HG02763 (cell line): ENCODE results near the gene MS4A7.

Experiments
- ATAC-seq: cut with Tn5 transposase; IDR thresholded peaks from one replicate; pipeline ENCODE4 v1.9.1; 2021; ENCODE audit warnings: mild to moderate bottlenecking, moderate library complexity; ENCODE audit not compliant: unreplicated experiment

MS4A7 gene

DNA sequence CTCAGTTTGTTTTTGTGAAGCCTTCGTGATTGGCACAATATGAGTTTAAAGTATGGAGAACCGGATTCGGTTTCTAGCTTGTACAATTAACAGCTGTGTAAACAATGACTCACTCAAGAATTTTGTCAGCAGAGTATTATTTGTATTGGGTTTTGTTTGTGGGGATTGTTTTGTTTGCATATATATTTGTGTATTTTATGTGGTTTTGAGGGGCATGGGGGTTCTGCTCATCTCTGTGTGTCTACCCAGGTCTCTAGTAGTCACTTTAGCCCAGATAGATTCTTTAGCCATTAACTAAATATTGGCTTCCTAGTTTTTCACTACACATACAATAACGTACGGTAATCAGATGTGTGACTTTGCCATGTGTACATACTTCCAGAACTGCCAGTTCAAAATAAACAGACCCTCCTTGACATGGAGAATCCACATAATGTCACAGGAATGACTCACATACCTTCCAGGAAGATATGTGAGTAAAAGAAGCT, 7.5 kb upstream of the MS4A7 start:
- ATAC-seq, result no peak

- ATAC-seq, result no peak
Measured at GRCh38 chr11:60371386-60371785, 6.9 kb upstream of the MS4A7 start.

DNA sequence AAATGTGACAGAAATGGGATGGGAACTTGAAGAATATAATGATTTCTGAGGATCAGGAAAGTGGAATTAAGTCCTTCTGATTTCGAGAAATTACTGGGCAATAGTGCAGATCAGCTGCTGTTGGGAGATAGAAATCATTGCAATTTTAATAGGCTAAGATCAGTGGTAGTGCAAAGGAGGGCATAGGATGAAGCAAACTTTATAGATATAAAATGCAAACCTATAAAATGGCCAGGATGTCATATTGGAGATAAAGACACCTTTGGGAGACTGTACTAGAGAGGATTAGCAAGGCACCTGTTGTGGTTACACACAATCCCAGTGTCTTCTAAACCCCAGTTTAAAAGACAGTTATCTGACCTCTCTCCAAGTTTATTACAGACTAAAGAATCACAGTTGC, 6.5 kb upstream of the MS4A7 start:
- no peak for ATAC-seq

- ATAC-seq, result no peak
Measured at GRCh38 chr11:60372767-60373166, 5.6 kb upstream of the MS4A7 start.

GRCh38 chr11:60375316-60375715, 3.0 kb upstream of the MS4A7 start:
- no peak for ATAC-seq

GRCh38 chr11:60376601-60377000, 1.7 kb upstream of the MS4A7 start:
- no peak for ATAC-seq

GRCh38 chr11:60377401-60378136, 763 bp upstream of the MS4A7 start:
- no peak for ATAC-seq

GRCh38 chr11:60389279-60389910, 11.1 kb downstream of the MS4A7 start:
- peak; percentile 85 for ATAC-seq

DNA sequence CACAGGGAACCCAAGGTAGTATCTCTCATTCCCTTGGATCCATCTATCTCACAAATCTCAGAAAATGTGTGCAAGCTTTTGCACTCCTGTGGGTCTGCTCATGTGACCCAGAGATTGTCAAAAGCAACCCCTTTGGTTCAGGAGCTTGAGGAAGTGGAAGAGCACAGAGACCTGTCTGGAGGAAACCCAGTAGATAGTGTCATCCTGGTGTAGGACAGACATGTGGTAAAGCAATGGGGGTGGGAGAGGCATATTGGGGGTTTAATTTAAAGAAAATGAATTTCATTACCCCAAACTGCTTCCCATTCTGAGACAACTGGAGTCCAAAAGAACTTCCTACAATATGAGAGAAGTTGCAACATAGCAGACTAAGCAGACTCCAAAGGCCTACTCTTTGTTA, 12.1 kb downstream of the MS4A7 start:
- no peak for ATAC-seq

DNA sequence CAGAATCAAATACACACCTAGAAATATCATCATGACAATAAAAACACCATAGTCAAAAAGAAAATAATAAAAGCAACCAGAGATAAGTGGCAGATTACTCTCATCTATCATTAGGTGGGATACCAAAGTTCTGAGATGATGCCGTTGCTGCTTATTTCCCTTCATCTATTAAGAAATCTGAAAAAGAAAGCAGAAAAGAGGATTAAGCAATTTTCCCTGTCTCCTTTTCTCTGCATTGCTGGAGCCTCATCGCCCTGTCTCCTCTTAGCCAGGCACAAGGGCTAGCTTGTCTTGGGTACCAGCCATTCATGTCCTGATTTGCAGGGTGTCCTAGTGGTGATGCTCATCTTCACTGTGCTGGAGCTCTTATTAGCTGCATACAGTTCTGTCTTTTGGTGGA, 14.0 kb downstream of the MS4A7 start:
- ATAC-seq, result no peak

DNA sequence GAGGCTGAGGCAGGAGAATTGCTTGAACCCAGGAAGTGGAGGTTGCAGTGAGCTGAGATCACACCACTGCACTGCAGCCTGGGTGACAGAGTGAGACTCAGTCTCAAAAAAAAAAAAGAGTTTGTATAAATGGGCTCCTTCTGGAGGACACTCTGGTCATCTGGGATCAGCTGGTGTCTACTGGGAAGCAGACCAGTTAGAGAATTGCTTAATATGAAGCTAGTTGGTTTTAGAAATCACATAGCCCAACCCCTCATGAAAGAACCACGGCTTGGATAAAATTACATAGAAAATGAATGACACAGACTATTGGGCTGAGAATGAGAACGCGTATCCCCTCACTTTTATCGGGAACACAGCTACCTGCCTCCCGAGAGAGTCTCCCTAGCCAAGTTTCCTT, 14.7 kb downstream of the MS4A7 start:
- no peak for ATAC-seq

DNA sequence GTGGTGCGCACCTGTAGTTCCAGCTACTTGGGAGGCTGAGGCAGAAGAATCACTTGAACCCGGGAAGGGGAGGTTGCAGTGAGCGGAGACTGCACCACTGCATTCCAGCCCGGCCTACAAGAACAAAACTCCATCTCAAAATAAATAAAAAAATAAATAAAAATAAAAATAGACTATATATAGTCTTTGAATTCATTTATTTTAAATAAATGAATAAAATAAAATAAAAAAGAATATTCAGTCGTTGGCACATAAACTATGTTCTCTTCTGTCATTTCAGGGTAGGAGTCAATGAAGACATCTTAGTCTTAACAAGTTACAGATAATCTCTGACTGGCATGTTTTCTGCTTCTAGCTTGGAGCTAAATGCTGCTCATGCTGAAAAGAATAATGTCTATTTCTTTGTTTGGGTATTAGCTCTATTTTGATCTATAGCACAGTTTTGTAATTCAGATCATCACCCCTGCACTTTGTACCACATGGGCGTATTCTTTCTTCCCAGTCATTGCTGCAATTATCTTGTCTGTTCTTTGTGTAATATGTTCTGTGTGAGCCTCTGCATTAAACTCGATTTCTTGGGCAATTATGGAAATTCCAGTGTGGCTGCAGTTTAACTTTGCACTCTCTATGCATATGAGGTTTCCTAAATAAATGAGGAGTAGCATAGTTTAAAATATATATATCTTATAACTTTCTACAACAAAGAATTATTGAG, 16.5 kb downstream of the MS4A7 start:
- ATAC-seq, result no peak

GRCh38 chr11:60396382-60396781, 18.1 kb downstream of the MS4A7 start, which contains the start of gene MS4A14:
TSS of gene MS4A14 (plus strand) at chr11:60396459. CDS start at chr11:60396579, 120 bp downstream.
- no peak for ATAC-seq

DNA sequence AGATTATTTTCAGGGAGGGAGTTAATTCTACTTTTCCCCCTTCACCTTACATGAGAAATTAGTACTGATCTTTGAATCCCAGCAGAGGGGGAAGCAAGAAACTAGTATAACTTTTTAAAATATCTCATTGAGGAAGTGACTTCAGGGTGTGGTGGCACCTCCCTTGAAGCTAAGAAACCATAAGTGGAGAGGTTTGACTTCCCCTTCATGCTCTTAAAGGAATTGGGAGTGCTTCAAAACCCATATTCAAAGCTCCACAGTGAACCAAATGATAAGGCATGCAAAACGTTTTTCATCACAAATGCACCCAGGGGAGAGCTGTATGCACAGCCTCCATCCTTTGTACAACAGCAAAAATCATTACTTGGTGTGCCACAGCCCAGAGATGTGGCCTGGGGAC, 18.5 kb downstream of the MS4A7 start:
- peak; percentile 53 for ATAC-seq

DNA sequence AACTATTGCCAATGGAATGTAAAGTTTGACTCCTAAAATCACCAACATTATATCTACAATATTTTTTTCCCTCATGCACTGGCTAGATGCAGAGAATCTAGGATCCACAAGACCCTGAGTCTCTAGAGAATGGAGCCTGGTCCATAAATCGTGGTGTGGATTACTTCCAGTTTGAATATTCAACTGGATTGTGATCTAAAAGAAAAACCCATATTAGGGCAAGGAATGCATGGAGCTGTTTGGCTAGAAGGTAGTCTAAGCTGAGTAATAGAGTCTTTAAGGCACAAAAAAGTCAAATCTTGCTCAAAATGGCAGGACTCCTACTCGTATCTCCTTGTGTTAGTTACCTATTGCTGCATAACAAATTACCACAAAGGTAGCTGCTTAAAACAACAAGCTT, 41.7 kb downstream of the MS4A7 start:
- ATAC-seq, result no peak

- ATAC-seq, result no peak
Measured at GRCh38 chr11:60422609-60423008, 44.3 kb downstream of the MS4A7 start.

- no peak for ATAC-seq
Measured at GRCh38 chr11:60428517-60428916, 50.2 kb downstream of the MS4A7 start.

DNA sequence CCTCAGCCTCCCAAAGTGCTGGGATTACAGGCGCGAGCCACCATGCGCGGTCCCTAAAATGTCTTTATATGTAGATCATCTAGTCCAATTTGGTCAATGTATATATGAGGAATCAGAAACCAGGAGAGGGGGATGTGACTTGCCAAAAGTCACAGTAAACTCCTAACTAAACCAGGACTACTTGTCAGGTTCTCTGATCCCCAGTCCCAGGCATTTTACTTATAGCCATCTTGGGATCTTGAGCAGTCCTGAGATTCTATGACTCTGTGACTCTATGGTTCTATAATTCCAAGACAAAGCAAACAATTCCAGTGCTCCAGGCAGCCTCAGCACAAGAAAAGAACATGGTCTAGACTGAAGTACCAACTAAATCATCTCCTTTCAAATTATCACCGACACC, 50.9 kb downstream of the MS4A7 start, which contains the start of gene MS4A5:
Gene MS4A5 (plus strand): TSS at position 301 of the 400 bp plus-strand sequence. CDS start 103 bp downstream, outside the sequence.
- no peak for ATAC-seq

GRCh38 chr11:60431251-60431650, 52.9 kb downstream of the MS4A7 start:
- no peak for ATAC-seq

DNA sequence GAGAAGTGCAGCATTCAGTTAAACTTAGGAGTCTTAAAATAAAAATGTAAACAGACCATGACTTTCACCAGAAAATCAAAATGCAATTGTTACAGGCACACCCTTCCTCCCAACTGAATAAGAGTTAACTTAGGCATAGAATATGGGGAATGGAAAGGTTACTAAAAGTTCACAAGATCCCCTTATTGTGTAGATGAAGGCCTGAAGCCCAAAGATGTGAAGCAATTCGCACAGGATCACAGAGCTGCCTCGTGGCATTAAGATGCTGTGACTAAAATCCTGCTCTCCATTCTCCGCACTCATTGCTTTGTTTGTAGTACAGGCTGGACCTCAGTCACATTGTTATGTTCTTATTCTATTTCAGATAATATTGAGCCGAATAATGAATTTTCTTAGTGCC, 55.1 kb downstream of the MS4A7 start:
- ATAC-seq, result no peak
